Esophagus muscularis mucosa (tissue), 4 donors: ENCODE measurements around the gene WNT5B.

Source experiments
- EP300 ChIP-seq: sonication (generic); formaldehyde crosslinking; IDR thresholded peaks from one replicate; pipeline ENCODE4 v1.6.1; 2017; ENCODE audit warnings: antibody characterized with exemption
- POLR2AphosphoS5 ChIP-seq, 2 donors: sonication (generic); formaldehyde crosslinking; IDR thresholded peaks; one replicate each; pipeline ENCODE4 v1.6.1; 2017; ENCODE audit warnings: antibody characterized with exemption in 2 of 2
- TF ChIP-seq, protein P1 (sequence below), 3 experiments: fragments of 200-600 bp in 2 of 3; fragments of 450-650 bp in 1 of 3; sonication (generic) in 2 of 3; IDR thresholded peaks; one replicate each; pipeline ENCODE4 v1.5.1; 2017 to 2019; ENCODE audit warnings: antibody characterized with exemption in 3 of 3, mild to moderate bottlenecking in 2 of 3, moderate library complexity in 1 of 3

DNA sequence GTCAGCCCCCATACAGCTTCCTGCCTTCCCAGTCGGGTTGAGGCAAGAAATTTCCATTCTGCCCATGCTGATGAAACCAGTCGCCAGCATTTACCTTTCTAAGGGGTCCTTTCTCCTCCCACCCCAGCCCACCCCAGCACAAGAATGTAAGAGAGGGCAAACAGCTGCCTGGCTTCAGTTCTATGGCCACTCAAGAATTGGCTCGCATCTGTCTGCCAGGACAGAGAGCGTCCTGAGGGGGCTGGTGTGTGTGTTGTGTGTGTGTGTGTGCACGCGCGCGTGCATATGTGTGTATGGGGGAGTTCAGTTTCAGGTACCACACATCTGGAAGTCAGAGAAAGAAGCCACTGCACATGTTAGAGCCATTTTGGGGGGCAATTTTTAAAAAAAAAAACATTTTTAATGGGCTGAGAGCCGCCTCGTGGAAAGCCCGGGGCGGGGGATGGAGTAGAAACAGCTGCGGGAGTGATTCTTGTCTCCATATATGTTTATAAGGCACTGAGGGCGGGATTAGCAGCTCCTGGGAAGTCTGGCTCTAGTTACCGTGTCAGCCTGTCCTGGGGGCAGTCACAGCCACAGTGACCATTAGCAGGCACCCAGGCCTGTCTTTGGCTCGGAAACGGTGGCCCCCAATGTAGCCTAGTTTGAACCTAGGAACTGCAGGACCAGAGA lies at the start of gene WNT5B:
- TF ChIP-seq, protein P1, sequence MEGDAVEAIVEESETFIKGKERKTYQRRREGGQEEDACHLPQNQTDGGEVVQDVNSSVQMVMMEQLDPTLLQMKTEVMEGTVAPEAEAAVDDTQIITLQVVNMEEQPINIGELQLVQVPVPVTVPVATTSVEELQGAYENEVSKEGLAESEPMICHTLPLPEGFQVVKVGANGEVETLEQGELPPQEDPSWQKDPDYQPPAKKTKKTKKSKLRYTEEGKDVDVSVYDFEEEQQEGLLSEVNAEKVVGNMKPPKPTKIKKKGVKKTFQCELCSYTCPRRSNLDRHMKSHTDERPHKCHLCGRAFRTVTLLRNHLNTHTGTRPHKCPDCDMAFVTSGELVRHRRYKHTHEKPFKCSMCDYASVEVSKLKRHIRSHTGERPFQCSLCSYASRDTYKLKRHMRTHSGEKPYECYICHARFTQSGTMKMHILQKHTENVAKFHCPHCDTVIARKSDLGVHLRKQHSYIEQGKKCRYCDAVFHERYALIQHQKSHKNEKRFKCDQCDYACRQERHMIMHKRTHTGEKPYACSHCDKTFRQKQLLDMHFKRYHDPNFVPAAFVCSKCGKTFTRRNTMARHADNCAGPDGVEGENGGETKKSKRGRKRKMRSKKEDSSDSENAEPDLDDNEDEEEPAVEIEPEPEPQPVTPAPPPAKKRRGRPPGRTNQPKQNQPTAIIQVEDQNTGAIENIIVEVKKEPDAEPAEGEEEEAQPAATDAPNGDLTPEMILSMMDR (IDR thresholded peaks at IDR 0.05): no peak
- peak in 1 of 2 donors; percentile 46 for TF ChIP-seq POLR2AphosphoS5 (IDR thresholded peaks at IDR 0.05)
- TF ChIP-seq EP300: no peak
